Stimulated activated naive B cell treated with anti-CD40 and anti-IgM and Interleukin-4, amounts not matched to agents 10 μg/mL and 1 μg/mL and 100 μg/mL, for 72 hours (primary cell): ENCODE results near the gene CAMKK1.
"Not testable (repeated sequence)": the region's sequence is repeated elsewhere in the genome, so short reads cannot be mapped to it uniquely, and the experiment has no call there.

ENCODE experiments used
- ATAC-seq, 2 donors: fragments of 150-1000 bp; cut with Tn5 transposase; replicated peaks; 2 replicates each; pipeline ENCODE4 v1.10.0; 2021; ENCODE audit warnings: moderate library complexity in 1 of 2
- DNase-seq: peaks from one replicate; pipeline ENCODE4 v3.0.0; 2021
- H3K27ac Mint-ChIP-seq: one replicate; pipeline ENCODE4 v1.8.0; 2022; ENCODE audit warnings: mild to moderate bottlenecking, mixed read lengths
- H3K27me3 Mint-ChIP-seq, 2 donors: one replicate each; pipeline ENCODE4 v1.8.0; 2022; ENCODE audit warnings: mixed read lengths in 2 of 2
- H3K36me3 Mint-ChIP-seq, 2 donors: one replicate each; pipeline ENCODE4 v1.8.0; 2022; ENCODE audit warnings: mixed read lengths in 2 of 2, mild to moderate bottlenecking in 1 of 2
- H3K4me1 Mint-ChIP-seq, 2 donors: one replicate each; pipeline ENCODE4 v1.8.0; 2022; ENCODE audit warnings: mixed read lengths in 2 of 2, mild to moderate bottlenecking in 1 of 2
- H3K4me3 Mint-ChIP-seq, 2 donors: one replicate each; pipeline ENCODE4 v1.8.0; 2022; ENCODE audit warnings: mild to moderate bottlenecking in 2 of 2, mixed read lengths in 2 of 2, moderate library complexity in 1 of 2
- H3K9me3 Mint-ChIP-seq, 2 donors: one replicate each; pipeline ENCODE4 v1.8.0; 2022; ENCODE audit warnings: mixed read lengths in 2 of 2, mild to moderate bottlenecking in 1 of 2

Gene CAMKK1

GRCh38 chr17:3866276-3866675 is 26.6 kb downstream of the CAMKK1 start:
- Mint-ChIP-seq H3K4me3 (no peak overlapping the region), H3K9me3 (no peaks in the 10 kb centered on the region), H3K27ac (no peak overlapping the region), H3K36me3 (peaks cover 19 to 32% of the 10 kb centered on the region in 2 donors), H3K4me1 (peaks cover 5 to 9% of the 10 kb centered on the region in 2 donors), H3K27me3 (no peaks in the 10 kb centered on the region)
- ATAC-seq = no peak
- no peak for DNase-seq

GRCh38 chr17:3865176-3865575 is 27.7 kb downstream of the CAMKK1 start:
- no peaks in the 10 kb centered on the region for H3K27me3 Mint-ChIP-seq
- no peaks in the 10 kb centered on the region for H3K4me1 Mint-ChIP-seq
- H3K9me3 Mint-ChIP-seq = no peaks in the 10 kb centered on the region
- H3K4me3 Mint-ChIP-seq = no peak overlapping the region
- peaks cover 19 to 28% of the 10 kb centered on the region in 2 donors for H3K36me3 Mint-ChIP-seq
- H3K27ac Mint-ChIP-seq = no peak overlapping the region
- ATAC-seq = no peak
- DNase-seq = no peak

GRCh38 chr17:3864534-3864933 is 28.3 kb downstream of the CAMKK1 start:
- Mint-ChIP-seq H3K27me3 (no peaks in the 10 kb centered on the region), H3K36me3 (peaks cover 19 to 27% of the 10 kb centered on the region in 2 donors), H3K4me1 (no peaks in the 10 kb centered on the region), H3K4me3 (no peak overlapping the region), H3K9me3 (no peaks in the 10 kb centered on the region), H3K27ac (no peak overlapping the region)
- DNase-seq (no peak), ATAC-seq (no peak)

- no peak overlapping the region for H3K27ac Mint-ChIP-seq
- no peak for DNase-seq
- no peaks in the 10 kb centered on the region for H3K4me1 Mint-ChIP-seq
- H3K4me3 Mint-ChIP-seq = no peak overlapping the region
- peaks cover 3% of the 10 kb centered on the region in 2 donors for H3K27me3 Mint-ChIP-seq
- no peaks in the 10 kb centered on the region for H3K9me3 Mint-ChIP-seq
- H3K36me3 Mint-ChIP-seq = peaks cover 13 to 15% of the 10 kb centered on the region in 2 donors
- ATAC-seq = no peak
Observed at GRCh38 chr17:3861761-3862681, 30.8 kb downstream of the CAMKK1 start.

- H3K9me3 Mint-ChIP-seq = no peaks in the 10 kb centered on the region
- peaks cover 13 to 15% of the 10 kb centered on the region in 2 donors for H3K36me3 Mint-ChIP-seq
- H3K27ac Mint-ChIP-seq = no peak overlapping the region
- no peak overlapping the region for H3K4me3 Mint-ChIP-seq
- peaks cover 5 to 6% of the 10 kb centered on the region in 2 donors for H3K27me3 Mint-ChIP-seq
- ATAC-seq (no peak), DNase-seq (no peak)
- no peaks in the 10 kb centered on the region for H3K4me1 Mint-ChIP-seq
Observed at GRCh38 chr17:3860939-3861700, 31.7 kb downstream of the CAMKK1 start.

- H3K27me3 Mint-ChIP-seq = peaks cover 5 to 6% of the 10 kb centered on the region in 2 donors
- no peaks in the 10 kb centered on the region for H3K9me3 Mint-ChIP-seq
- no peak overlapping the region for H3K27ac Mint-ChIP-seq
- ATAC-seq (no peak), DNase-seq (no peak)
- H3K4me3 Mint-ChIP-seq = no peak overlapping the region
- H3K4me1 Mint-ChIP-seq = no peaks in the 10 kb centered on the region
- peaks cover 13 to 15% of the 10 kb centered on the region in 2 donors for H3K36me3 Mint-ChIP-seq
Observed at GRCh38 chr17:3859940-3860339, 32.9 kb downstream of the CAMKK1 start.

- no peak for ATAC-seq
- Mint-ChIP-seq H3K27me3 (peaks cover 9 to 10% of the 10 kb centered on the region in 2 donors), H3K27ac (peak overlapping the region; percentile 39), H3K36me3 (peaks cover 12 to 13% of the 10 kb centered on the region in 2 donors), H3K4me1 (no peaks in the 10 kb centered on the region), H3K4me3 (no peak overlapping the region), H3K9me3 (no peaks in the 10 kb centered on the region)
- DNase-seq = no peak
Observed at GRCh38 chr17:3857261-3858105, 35.4 kb downstream of the CAMKK1 start.

- peaks cover 21% of the 10 kb centered on the region in 2 donors for H3K27me3 Mint-ChIP-seq
- not testable (repeated sequence) for H3K9me3 Mint-ChIP-seq, H3K36me3 Mint-ChIP-seq, H3K27ac Mint-ChIP-seq, H3K4me3 Mint-ChIP-seq, ATAC-seq, DNase-seq, H3K4me1 Mint-ChIP-seq
Observed at GRCh38 chr17:3854204-3854603, 38.6 kb downstream of the CAMKK1 start.

- H3K27ac Mint-ChIP-seq = peak overlapping the region; percentile 20
- no peaks in the 10 kb centered on the region for H3K9me3 Mint-ChIP-seq
- H3K27me3 Mint-ChIP-seq = peaks cover 21% of the 10 kb centered on the region in 2 donors
Observed at GRCh38 chr17:3852561-3852960, 40.3 kb downstream of the CAMKK1 start.

GRCh38 chr17:3851461-3852100 is 41.3 kb downstream of the CAMKK1 start:
- Mint-ChIP-seq H3K4me3 (no peak overlapping the region), H3K36me3 (no peaks in the 10 kb centered on the region), H3K9me3 (no peaks in the 10 kb centered on the region), H3K4me1 (peaks cover 3 to 6% of the 10 kb centered on the region in 2 donors), H3K27me3 (peaks cover 15 to 16% of the 10 kb centered on the region in 2 donors), H3K27ac (no peak overlapping the region)
- no peak for ATAC-seq
- DNase-seq = no peak

More at GRCh38 chr17:3852561-3852960, 40.3 kb downstream of the CAMKK1 start:
- H3K4me3 Mint-ChIP-seq = no peak overlapping the region
- ATAC-seq (no peak), DNase-seq (no peak)
- no peaks in the 10 kb centered on the region for H3K36me3 Mint-ChIP-seq
- no peaks in the 10 kb centered on the region for H3K4me1 Mint-ChIP-seq

- Mint-ChIP-seq H3K4me3 (no peak overlapping the region), H3K9me3 (no peaks in the 10 kb centered on the region), H3K36me3 (peaks cover 2 to 8% of the 10 kb centered on the region in 2 donors), H3K27me3 (peaks cover 15 to 16% of the 10 kb centered on the region in 2 donors), H3K27ac (no peak overlapping the region), H3K4me1 (peaks cover 15 to 26% of the 10 kb centered on the region in 2 donors)
- DNase-seq (no peak), ATAC-seq (no peak)
Observed at GRCh38 chr17:3848229-3848835, 44.5 kb downstream of the CAMKK1 start.

GRCh38 chr17:3847165-3847670 is 45.6 kb downstream of the CAMKK1 start:
- H3K9me3 Mint-ChIP-seq = no peaks in the 10 kb centered on the region
- DNase-seq (no peak), ATAC-seq (no peak)
- peak overlapping the region; percentile 32 to 62 for H3K4me3 Mint-ChIP-seq
- peaks cover 6 to 8% of the 10 kb centered on the region in 2 donors for H3K36me3 Mint-ChIP-seq
- peaks cover 8 to 12% of the 10 kb centered on the region in 2 donors for H3K27me3 Mint-ChIP-seq
- no peak overlapping the region for H3K27ac Mint-ChIP-seq
- H3K4me1 Mint-ChIP-seq = peaks cover 15 to 27% of the 10 kb centered on the region in 2 donors
